ENCODE results near the gene SCYGR3.

The SCYGR3 gene

GRCh38 chr2:227614740-227615139 is at the start of gene SCYGR3:
Gene SCYGR3 (minus strand): TSS chr2:227614840. CDS start chr2:227614840, 0 bp downstream.
- no peak for DNase-seq

- no peak for DNase-seq
Observed at GRCh38 chr2:227661827-227662226, 47.2 kb upstream of the SCYGR3 start.

- DNase-seq: no peak
Observed at GRCh38 chr2:227661025-227661649, 46.5 kb upstream of the SCYGR3 start.

GRCh38 chr2:227657199-227657845 is 42.7 kb upstream of the SCYGR3 start:
- DNase-seq: no peak

GRCh38 chr2:227655454-227655853 is 40.8 kb upstream of the SCYGR3 start:
- no peak for DNase-seq

GRCh38 chr2:227654426-227654825 is 39.8 kb upstream of the SCYGR3 start:
- no peak for DNase-seq

GRCh38 chr2:227653419-227653818 is 38.8 kb upstream of the SCYGR3 start:
- DNase-seq: no peak

- DNase-seq: no peak
Observed at GRCh38 chr2:227643990-227644551, 29.4 kb upstream of the SCYGR3 start.

- DNase-seq: no peak
Observed at GRCh38 chr2:227642656-227643055, 28.0 kb upstream of the SCYGR3 start.

GRCh38 chr2:227634201-227634600 is 19.6 kb upstream of the SCYGR3 start:
- no peak for DNase-seq

GRCh38 chr2:227632827-227633226 is 18.2 kb upstream of the SCYGR3 start:
- no peak for DNase-seq

- DNase-seq: no peak
Observed at GRCh38 chr2:227630322-227630721, 15.7 kb upstream of the SCYGR3 start.

- DNase-seq: no peak
Observed at GRCh38 chr2:227629435-227629834, 14.8 kb upstream of the SCYGR3 start.

- DNase-seq: no peak
Observed at GRCh38 chr2:227627769-227628168, 13.1 kb upstream of the SCYGR3 start.

GRCh38 chr2:227626580-227627151 is 12.0 kb upstream of the SCYGR3 start:
- no peak for DNase-seq

- DNase-seq: no peak
Observed at GRCh38 chr2:227625420-227625819, 10.8 kb upstream of the SCYGR3 start.

- no peak for DNase-seq
Observed at GRCh38 chr2:227623226-227623625, 8.6 kb upstream of the SCYGR3 start.

- no peak for DNase-seq
Observed at GRCh38 chr2:227617316-227618230, 2.9 kb upstream of the SCYGR3 start, which contains the start of gene SCYGR4. Gene SCYGR4 (plus strand): TSS chr2:227617498. CDS start chr2:227617498, 0 bp downstream.

- DNase-seq: no peak
Observed at GRCh38 chr2:227616631-227617030, 2.0 kb upstream of the SCYGR3 start.

GRCh38 chr2:227615906-227616305 is 1.3 kb upstream of the SCYGR3 start:
- DNase-seq: no peak

GRCh38 chr2:227615181-227615580 is 541 bp upstream of the SCYGR3 start:
- no peak for DNase-seq

- no peak for DNase-seq
Observed at GRCh38 chr2:227614246-227614645, 394 bp downstream of the SCYGR3 start.

- DNase-seq: no peak
Observed at GRCh38 chr2:227613272-227613660, 1.4 kb downstream of the SCYGR3 start.

Data from NCI-H526 (cell line).